OCI-LY7 (cell line): ENCODE measurements around the gene CAPN10.

Experiments
- EZH2phosphoT487 ChIP-seq: fragments of 200-600 bp; sonication (generic); IDR thresholded peaks from 2 replicates; pipeline ENCODE4 v1.6.1; 2018; ENCODE audit warnings: low read depth, borderline replicate concordance, mild to moderate bottlenecking, mixed run types, antibody characterized with exemption, low read length, moderate library complexity, mixed read lengths
- TF ChIP-seq, protein P1 (sequence below): fragments of 200-600 bp; sonication (generic); conservative IDR thresholded peaks from 2 replicates; pipeline ENCODE4 v1.5.1; 2014; ENCODE audit warnings: mild to moderate bottlenecking, antibody characterized with exemption, low read length, moderate library complexity, mixed read lengths

- TF ChIP-seq, protein P1, sequence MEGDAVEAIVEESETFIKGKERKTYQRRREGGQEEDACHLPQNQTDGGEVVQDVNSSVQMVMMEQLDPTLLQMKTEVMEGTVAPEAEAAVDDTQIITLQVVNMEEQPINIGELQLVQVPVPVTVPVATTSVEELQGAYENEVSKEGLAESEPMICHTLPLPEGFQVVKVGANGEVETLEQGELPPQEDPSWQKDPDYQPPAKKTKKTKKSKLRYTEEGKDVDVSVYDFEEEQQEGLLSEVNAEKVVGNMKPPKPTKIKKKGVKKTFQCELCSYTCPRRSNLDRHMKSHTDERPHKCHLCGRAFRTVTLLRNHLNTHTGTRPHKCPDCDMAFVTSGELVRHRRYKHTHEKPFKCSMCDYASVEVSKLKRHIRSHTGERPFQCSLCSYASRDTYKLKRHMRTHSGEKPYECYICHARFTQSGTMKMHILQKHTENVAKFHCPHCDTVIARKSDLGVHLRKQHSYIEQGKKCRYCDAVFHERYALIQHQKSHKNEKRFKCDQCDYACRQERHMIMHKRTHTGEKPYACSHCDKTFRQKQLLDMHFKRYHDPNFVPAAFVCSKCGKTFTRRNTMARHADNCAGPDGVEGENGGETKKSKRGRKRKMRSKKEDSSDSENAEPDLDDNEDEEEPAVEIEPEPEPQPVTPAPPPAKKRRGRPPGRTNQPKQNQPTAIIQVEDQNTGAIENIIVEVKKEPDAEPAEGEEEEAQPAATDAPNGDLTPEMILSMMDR = no peak
- no peak for TF ChIP-seq EZH2phosphoT487
These were observed 33.1 kb downstream of the CAPN10 start for GRCh38 chr2:240619506-240620148.
